K562 (cell line): ENCODE results near the gene ZNF239. TPM values are rescaled to one million over a fixed set of nuclear protein-coding genes. Genes with fewer than 3 reads are reported as not detected.

Experiments used
- CREM ChIP-seq: IDR thresholded peaks from 2 replicates; pipeline ENCODE4 v1.6.1; 2014; ENCODE audit warnings: antibody characterized with exemption, low read depth
- E2F1 ChIP-seq: sonication (generic); formaldehyde crosslinking; IDR thresholded peaks from 2 replicates; pipeline ENCODE4 v1.8.1; 2023; ENCODE audit warnings: mild to moderate bottlenecking, missing genetic modification reagents, moderate library complexity
- KLF13 ChIP-seq: fragments of 450-650 bp; IDR thresholded peaks from 2 replicates; pipeline ENCODE4 v1.6.1; 2016; ENCODE audit warnings: missing genetic modification characterization, low read depth, mild to moderate bottlenecking, missing compliant biosample characterization, moderate library complexity, borderline replicate concordance
- NFRKB ChIP-seq: fragments of 450-650 bp; IDR thresholded peaks from 2 replicates; pipeline ENCODE4 v1.6.1; 2016; ENCODE audit warnings: low read depth
- NR3C1 ChIP-seq: sonication (generic); formaldehyde crosslinking; IDR thresholded peaks from 2 replicates; pipeline ENCODE4 v1.8.1; 2022; ENCODE audit warnings: missing genetic modification reagents
- PKNOX1 ChIP-seq: fragments of 450-650 bp; IDR thresholded peaks from 2 replicates; pipeline ENCODE4 v1.6.1; 2016
- POLR2AphosphoS2 ChIP-seq: IDR thresholded peaks from 2 replicates; pipeline ENCODE4 v1.6.1; 2012; ENCODE audit warnings: low read length, improper control_type of control experiment
- RBM17 ChIP-seq: fragments of 200-400 bp; formaldehyde crosslinking; IDR thresholded peaks from 2 replicates; pipeline ENCODE4 v1.6.1; 2017; ENCODE audit warnings: low read depth, mild to moderate bottlenecking, low read length, borderline replicate concordance
- TAF15 ChIP-seq: fragments of 200-400 bp; formaldehyde crosslinking; IDR thresholded peaks from 2 replicates; pipeline ENCODE4 v1.6.1; 2017; ENCODE audit warnings: mild to moderate bottlenecking, low read depth, low read length, moderate library complexity
- XRCC5 ChIP-seq: fragments of 200-400 bp; formaldehyde crosslinking; IDR thresholded peaks from 2 replicates; pipeline ENCODE4 v1.6.1; 2017; ENCODE audit warnings: low read depth, mild to moderate bottlenecking, low read length
- ZNF274 ChIP-seq: IDR thresholded peaks from 2 replicates; pipeline ENCODE4 v1.6.1; 2011; ENCODE audit warnings: low read depth, mild to moderate bottlenecking, low read length, moderate library complexity, borderline replicate concordance
- ZNF395 ChIP-seq: fragments of 200-800 bp; sonication (Bioruptor generic); IDR thresholded peaks from 2 replicates; pipeline ENCODE4 v1.6.1; 2017; ENCODE audit warnings: missing genetic modification characterization, missing compliant biosample characterization
- ZNF407 ChIP-seq: fragments of 450-650 bp; IDR thresholded peaks from 2 replicates; pipeline ENCODE4 v1.6.1; 2016; ENCODE audit warnings: low read depth
- polyA plus RNA-seq, 8 experiments: library from polyadenylated mRNA; depleted of rRNA in 4 of 8; stranded (reverse) in 5 of 8; unstranded in 3 of 8; fragments of >200 nt; fragmentation: Nextera tagmentation in 2 of 8; fragmentation: Illumina TruSeq in 1 of 8; extraction: Ambion mirVana in 2 of 8; extraction: Trizol in 1 of 8; gene quantifications; 2 replicates each; pipeline versions ENCODE4 v1.2.1 to v1.2.3, GENCODE V29; 2011 to 2014; ENCODE audit warnings: inconsistent platforms in 1 of 8, missing spikeins in 1 of 8
- total RNA-seq, 7 experiments: library from RNA; depleted of rRNA in 6 of 7; stranded (reverse); fragments of >200 nt in 6 of 7; fragmentation: Illumina TruSeq in 2 of 7; extraction: Trizol in 2 of 7; gene quantifications; 2 replicates each; pipeline versions ENCODE4 v1.2.1 to v1.2.3, GENCODE V29; 2011 to 2021; ENCODE audit warnings: low replicate concordance in 1 of 7

Gene ZNF239
- total and polyA plus RNA-seq, 9 of the 15 experiments (the other 6 are each of a cell fraction or from before 2014, with no cell fraction given), result 13.7 to 26.7 (median 23.4) TPM

- TF ChIP-seq ZNF407 (no peak), TAF15 (no peak), NFRKB (no peak), XRCC5 (peak; percentile 91), PKNOX1 (no peak), RBM17 (no peak), ZNF395 (CRISPR knock-in tag) (peak; percentile 87), NR3C1 (peak; percentile 94; the same call in 1 of the 2 replicates), E2F1 (CRISPR knock-in tag) (peak; percentile 74), POLR2AphosphoS2 (no peak), CREM (peak; percentile 80), KLF13 (tag) (peak; percentile 92), ZNF274 (peak; percentile 30; the same call in 1 of the 2 replicates)
These were observed at the start of gene ZNF239 (continued) for GRCh38 chr10:43574001-43574892.
